T47D (cell line): ENCODE data around the gene KRT17.

ENCODE experiments used
- DNase-seq, 2 experiments: peaks; one replicate each; pipeline versions ENCODE4 v3.0.0 to v3.0.0-alpha.2; 2011 to 2012; ENCODE audit warnings: low read depth in 1 of 2, low spot score in 1 of 2
- JUND ChIP-seq: IDR thresholded peaks from 2 replicates; pipeline ENCODE4 v1.6.1; 2012; ENCODE audit warnings: low read depth
- in situ Hi-C: cut with HindIII; loops from 2 replicates; pipeline ENCODE4 v1.10.0; 2016; ENCODE audit warnings: low sequenced_read_pairs, low pct_unique_long_range_greater_than_20kb

The KRT17 gene

GRCh38 chr17:41571561-41572434 lies 52.6 kb downstream of the KRT17 start, which contains the start of gene KRT9:
Gene KRT9 (minus strand): TSS chr17:41572059. CDS start chr17:41571992, 67 bp downstream.
- DNase-seq, result no peak
- in situ Hi-C loops, result no loop called here
- no peak for TF ChIP-seq JUND
